HG03439 (cell line): ENCODE measurements around the gene KIF1A.

ENCODE experiments used
- ATAC-seq: cut with Tn5 transposase; IDR thresholded peaks from one replicate; pipeline ENCODE4 v1.9.1; 2021; ENCODE audit warnings: mild to moderate bottlenecking, moderate library complexity; ENCODE audit not compliant: unreplicated experiment

The KIF1A gene

GRCh38 chr2:240819126-240819857 lies 727 bp downstream of the KIF1A start:
- no peak for ATAC-seq

GRCh38 chr2:240818293-240819125 lies 1.5 kb downstream of the KIF1A start:
- ATAC-seq, result no peak

- no peak for ATAC-seq
Observed at GRCh38 chr2:240817496-240818292, 2.3 kb downstream of the KIF1A start.

GRCh38 chr2:240816584-240817495 lies 3.2 kb downstream of the KIF1A start:
- ATAC-seq, result no peak

GRCh38 chr2:240815761-240816583 lies 4.0 kb downstream of the KIF1A start:
- no peak for ATAC-seq

GRCh38 chr2:240814946-240815760 lies 4.9 kb downstream of the KIF1A start:
- ATAC-seq, result no peak

- ATAC-seq, result no peak
Observed at GRCh38 chr2:240814280-240814679, 5.7 kb downstream of the KIF1A start.

- ATAC-seq, result no peak
Observed at GRCh38 chr2:240813231-240813921, 6.6 kb downstream of the KIF1A start.

- ATAC-seq, result no peak
Observed at GRCh38 chr2:240812721-240813120, 7.3 kb downstream of the KIF1A start.

GRCh38 chr2:240812301-240812680 lies 7.7 kb downstream of the KIF1A start:
- no peak for ATAC-seq

- no peak for ATAC-seq
Observed at GRCh38 chr2:240811346-240812300, 8.4 kb downstream of the KIF1A start.

- no peak for ATAC-seq
Observed at GRCh38 chr2:240810621-240811020, 9.4 kb downstream of the KIF1A start.

- no peak for ATAC-seq
Observed at GRCh38 chr2:240810199-240810598, 9.8 kb downstream of the KIF1A start.

- no peak for ATAC-seq
Observed at GRCh38 chr2:240809276-240809675, 10.7 kb downstream of the KIF1A start.

- ATAC-seq, result no peak
Observed at GRCh38 chr2:240806459-240806858, 13.6 kb downstream of the KIF1A start.

- ATAC-seq, result no peak
Observed at GRCh38 chr2:240806006-240806405, 14.0 kb downstream of the KIF1A start.

GRCh38 chr2:240803191-240803590 lies 16.8 kb downstream of the KIF1A start:
- ATAC-seq, result no peak
